HepG2 (cell line): ENCODE data around the gene DAB1. TPM values are rescaled to one million over a fixed set of nuclear protein-coding genes. Genes with fewer than 3 reads are reported as not detected.
A peak's percentile ranks its signal among the peaks of the same experiment; 100 is the strongest.

Experiments
- ATAC-seq: fragments of 200-7000 bp; cut with Tn5 transposase; 3 replicates; pipeline ENCODE4 v1.9.1; 2020; ENCODE audit warnings: mild to moderate bottlenecking, moderate library complexity
- BruUV-seq: library from RNA; stranded (reverse); fragments of 400-500 nt; replicated peaks from 2 replicates; lab custom pipeline; 2021; lab: Mats Ljungman, UMichigan
- CTCF ChIA-PET: fragments of 300-600 bp; formaldehyde crosslinking; extraction: SDS; loops from one replicate; lab custom pipeline; 2021; ENCODE audit warnings: low total read pairs, inconsistent platforms, low intra/inter-chr PET ratio; lab: Yijun Ruan, JAX
- POLR2A ChIA-PET: fragments of 350-600 bp; sonication (Branson Sonifier 250); formaldehyde crosslinking; loops from one replicate; lab custom pipeline; 2020; ENCODE audit warnings: antibody characterized with exemption, inconsistent platforms; lab: Yijun Ruan, JAX
- DNase-seq: peaks from one replicate; pipeline ENCODE4 v3.0.0-alpha.2; 2015; ENCODE audit warnings: low spot score
- FAIRE-seq: peaks from 3 replicates; lab custom pipeline; 2011; peaks lifted over from hg19 to GRCh38; lab: Jason Lieb, UNC
- H2AFZ ChIP-seq: one replicate; pipeline ENCODE4 v1.6.1; 2011; ENCODE audit warnings: low read length, inconsistent platforms
- H3K27ac ChIP-seq: fragments of 300-600 bp; 3 replicates; pipeline ENCODE4 v1.8.0; 2011; ENCODE audit warnings: mixed run types, mild to moderate bottlenecking, mixed read lengths, low read length, inconsistent platforms; ENCODE audit not compliant: insufficient read depth; ENCODE audit errors: extremely low read length
- H3K27me3 ChIP-seq, 2 experiments: fragments of 200-600 bp in 1 of 2; 2 replicates in 1 of 2; 3 replicates in 1 of 2; pipeline versions ENCODE4 v1.6.0 to v1.8.0; 2011; ENCODE audit warnings: low read length in 2 of 2, mild to moderate bottlenecking in 2 of 2, moderate library complexity in 2 of 2, inconsistent platforms in 1 of 2; ENCODE audit not compliant: insufficient read depth in 2 of 2, control insufficient read depth in 1 of 2
- H3K36me3 ChIP-seq, 2 experiments: fragments of 200-600 bp in 1 of 2; replicated peaks in 1 of 2; 2 replicates in 1 of 2; 3 replicates in 1 of 2; pipeline versions ENCODE4 v1.5.1 to v1.8.0; 2011; ENCODE audit warnings: low read length in 2 of 2, inconsistent platforms in 1 of 2; ENCODE audit not compliant: insufficient read depth in 2 of 2, control insufficient read depth in 1 of 2
- H3K4me1 ChIP-seq: 2 replicates; pipeline ENCODE4 v1.5.1; 2012; ENCODE audit warnings: low read length, inconsistent platforms; ENCODE audit not compliant: insufficient read depth
- H3K4me2 ChIP-seq: 2 replicates; pipeline ENCODE4 v1.6.0; 2011; ENCODE audit warnings: low read depth, low read length, inconsistent platforms
- H3K4me3 ChIP-seq, 3 experiments: fragments of 200-600 bp in 1 of 3; sonication (generic), shearing (Covaris generic) in 1 of 3; replicated peaks in 1 of 3; 2 replicates each; pipeline ENCODE4 v1.5.1; 2011 to 2016; ENCODE audit warnings: low read length in 3 of 3, inconsistent platforms in 2 of 3, low read depth in 2 of 3, mild to moderate bottlenecking in 2 of 3, control low read depth in 1 of 3, mixed read lengths in 1 of 3; ENCODE audit not compliant: insufficient read depth in 1 of 3
- H3K79me2 ChIP-seq: one replicate; pipeline ENCODE4 v1.6.1; 2011; ENCODE audit warnings: low read length, inconsistent platforms; ENCODE audit not compliant: insufficient read depth
- H3K9ac ChIP-seq: 2 replicates; pipeline ENCODE4 v1.6.0; 2011; ENCODE audit warnings: mild to moderate bottlenecking, low read depth, low read length, inconsistent platforms; ENCODE audit not compliant: insufficient read depth
- H3K9me3 ChIP-seq: 2 replicates; pipeline ENCODE4 v1.5.1; 2012; ENCODE audit warnings: mild to moderate bottlenecking, low read length
- H4K20me1 ChIP-seq: 2 replicates; pipeline ENCODE4 v1.6.0; 2011; ENCODE audit warnings: inconsistent platforms, mild to moderate bottlenecking, low read length, moderate library complexity; ENCODE audit not compliant: insufficient read depth
- CTCF ChIP-seq: sonication (generic); formaldehyde crosslinking; IDR thresholded peaks from 2 replicates; pipeline ENCODE4 v1.5.0; 2020; ENCODE audit warnings: mild to moderate bottlenecking, missing genetic modification reagents, moderate library complexity
- RAD21 ChIP-seq: fragments of 450-650 bp; formaldehyde crosslinking; IDR thresholded peaks from 2 replicates; pipeline ENCODE4 v1.5.0; 2020; ENCODE audit warnings: mild to moderate bottlenecking
- RXRB ChIP-seq: IDR thresholded peaks from 2 replicates; pipeline ENCODE4 v1.6.1; 2016; ENCODE audit warnings: borderline replicate concordance, missing genetic modification reagents, missing compliant biosample characterization
- SMC3 ChIP-seq: IDR thresholded peaks from 2 replicates; pipeline ENCODE4 v1.6.1; 2011; ENCODE audit warnings: low read length, improper control_type of control experiment
- STAG1 ChIP-seq: sonication (generic); formaldehyde crosslinking; IDR thresholded peaks from 2 replicates; pipeline ENCODE4 v1.4.0; 2020; ENCODE audit warnings: missing genetic modification reagents
- ZFP62 ChIP-seq: sonication (generic); formaldehyde crosslinking; IDR thresholded peaks from 2 replicates; pipeline ENCODE4 v1.4.0; 2020; ENCODE audit warnings: missing genetic modification reagents
- ZNF605 ChIP-seq: sonication (generic); formaldehyde crosslinking; IDR thresholded peaks from 2 replicates; pipeline ENCODE4 v1.8.0; 2022; ENCODE audit warnings: mild to moderate bottlenecking, missing genetic modification reagents
- ZNF777 ChIP-seq: sonication (generic); formaldehyde crosslinking; IDR thresholded peaks from 2 replicates; pipeline ENCODE4 v1.4.0; 2020; ENCODE audit warnings: missing genetic modification reagents
- WGBS: methylation state at CpG from one replicate; pipeline ENCODE4 v1.1.6; 2017; ENCODE audit warnings: low lambda C conversion rate; 5-methylcytosine and 5-hydroxymethylcytosine counted together
- in situ Hi-C: cut with HindIII; loops from 2 replicates; pipeline ENCODE4 v1.10.0; 2017; ENCODE audit warnings: low pct_unique_long_range_greater_than_20kb; ENCODE audit not compliant: extremely low pct_ligation_motif_present
- intact Hi-C: fragments of 100-400 bp; cut with micrococcal nuclease; formaldehyde crosslinking; loops from one replicate; pipeline ENCODE4 v1.10.0; 2022; ENCODE audit not compliant: unreplicated experiment
- polyA plus RNA-seq, 8 experiments: library from polyadenylated mRNA; depleted of rRNA in 3 of 8; stranded (reverse) in 7 of 8; unstranded in 1 of 8; fragments of >200 nt; fragmentation: Illumina TruSeq in 4 of 8; extraction: Trizol in 4 of 8; gene quantifications; 2 replicates each; pipeline versions ENCODE4 v1.2.1 to v1.2.3, GENCODE V29; 2011 to 2016; ENCODE audit warnings: low read depth in 4 of 8, missing spikeins in 1 of 8, mixed read lengths in 1 of 8; ENCODE audit not compliant: insufficient read depth in 1 of 8
- total RNA-seq, 5 experiments: library from RNA; depleted of rRNA; stranded (reverse); fragments of >200 nt; fragmentation: Illumina TruSeq; extraction: Trizol; gene quantifications; 2 replicates each; pipeline ENCODE4 v1.2.3, GENCODE V29; 2016; ENCODE audit warnings: low read depth in 1 of 5
- TF ChIP-seq, protein P1 (sequence below), 2 experiments: sonication (generic) in 1 of 2; formaldehyde crosslinking in 1 of 2; IDR thresholded peaks; 2 replicates each; pipeline versions ENCODE4 v1.4.0 to v1.6.1; 2018 to 2020; ENCODE audit warnings: missing genetic modification reagents in 2 of 2, borderline replicate concordance in 1 of 2, low read depth in 1 of 2, mild to moderate bottlenecking in 1 of 2, missing biosample characterization in 1 of 2
- TF ChIP-seq, protein P2 (sequence below): sonication (generic); formaldehyde crosslinking; IDR thresholded peaks from 2 replicates; pipeline ENCODE4 v1.4.0; 2020; ENCODE audit warnings: missing genetic modification reagents, borderline replicate concordance
- TF ChIP-seq, protein P3 (sequence below): sonication (generic); IDR thresholded peaks from 2 replicates; pipeline ENCODE4 v1.6.1; 2016; ENCODE audit warnings: low read depth, borderline replicate concordance
- TF ChIP-seq, protein P4 (sequence below): IDR thresholded peaks from 2 replicates; pipeline ENCODE4 v1.4.0; 2020; ENCODE audit warnings: mild to moderate bottlenecking, missing genetic modification reagents

Gene DAB1
- total and polyA plus RNA-seq, 2 of the 13 experiments (the other 11 are each of a cell fraction or from before 2014, with no cell fraction given), result 0.04 to 0.13 TPM

DNA sequence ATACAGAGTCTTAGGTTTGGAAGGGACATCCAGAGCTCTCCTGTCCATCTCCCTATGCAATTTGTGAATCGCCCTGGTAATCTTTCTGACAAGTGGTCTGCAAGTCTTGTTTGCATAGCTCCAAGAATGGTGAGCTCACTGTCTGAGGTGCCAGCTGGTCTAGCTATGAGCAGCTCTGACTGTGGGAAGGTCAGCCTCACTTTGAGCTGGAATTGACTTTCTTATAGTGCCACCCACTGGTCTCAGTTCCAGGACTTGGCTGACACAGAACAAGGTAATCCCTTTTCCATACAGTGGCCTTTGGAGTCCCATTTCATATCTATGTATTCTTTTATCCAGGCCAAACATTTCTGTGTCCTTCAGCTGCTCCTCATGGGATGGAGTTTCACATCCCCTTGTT lies 362.5 kb downstream of the DAB1 start:
- in situ Hi-C loops, result loop anchor here (5.0 kb wide), 1 partner anchor 229 kb away; no protein-coding TSS in a partner anchor
- TF ChIP-seq, protein P1, sequence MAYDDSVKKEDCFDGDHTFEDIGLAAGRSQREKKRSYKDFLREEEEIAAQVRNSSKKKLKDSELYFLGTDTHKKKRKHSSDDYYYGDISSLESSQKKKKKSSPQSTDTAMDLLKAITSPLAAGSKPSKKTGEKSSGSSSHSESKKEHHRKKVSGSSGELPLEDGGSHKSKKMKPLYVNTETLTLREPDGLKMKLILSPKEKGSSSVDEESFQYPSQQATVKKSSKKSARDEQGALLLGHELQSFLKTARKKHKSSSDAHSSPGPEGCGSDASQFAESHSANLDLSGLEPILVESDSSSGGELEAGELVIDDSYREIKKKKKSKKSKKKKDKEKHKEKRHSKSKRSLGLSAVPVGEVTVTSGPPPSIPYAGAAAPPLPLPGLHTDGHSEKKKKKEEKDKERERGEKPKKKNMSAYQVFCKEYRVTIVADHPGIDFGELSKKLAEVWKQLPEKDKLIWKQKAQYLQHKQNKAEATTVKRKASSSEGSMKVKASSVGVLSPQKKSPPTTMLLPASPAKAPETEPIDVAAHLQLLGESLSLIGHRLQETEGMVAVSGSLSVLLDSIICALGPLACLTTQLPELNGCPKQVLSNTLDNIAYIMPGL (CRISPR knock-in tag; IDR thresholded peaks at IDR 0.05; ENCODE audit: borderline replicate concordance in 1 of 2, low read depth in 1 of 2), result 0 out of 4 replicates have a peak, but pooled peaks of 1 of the 2 experiments have one; percentile 31
- TF ChIP-seq ZNF777 (CRISPR knock-in tag) (no peak), CTCF (CRISPR knock-in tag) (peak; percentile 87), SMC3 (peak; percentile 55; the same call in 1 of the 2 replicates), ZFP62 (CRISPR knock-in tag) (no peak), RAD21 (CRISPR knock-in tag) (peak; percentile 71), STAG1 (CRISPR knock-in tag) (peak; percentile 91), RXRB (CRISPR knock-in tag) (peak; percentile 35; the same call in 1 of the 2 replicates), ZNF605 (CRISPR knock-in tag) (no peak)
- TF ChIP-seq, protein P2, sequence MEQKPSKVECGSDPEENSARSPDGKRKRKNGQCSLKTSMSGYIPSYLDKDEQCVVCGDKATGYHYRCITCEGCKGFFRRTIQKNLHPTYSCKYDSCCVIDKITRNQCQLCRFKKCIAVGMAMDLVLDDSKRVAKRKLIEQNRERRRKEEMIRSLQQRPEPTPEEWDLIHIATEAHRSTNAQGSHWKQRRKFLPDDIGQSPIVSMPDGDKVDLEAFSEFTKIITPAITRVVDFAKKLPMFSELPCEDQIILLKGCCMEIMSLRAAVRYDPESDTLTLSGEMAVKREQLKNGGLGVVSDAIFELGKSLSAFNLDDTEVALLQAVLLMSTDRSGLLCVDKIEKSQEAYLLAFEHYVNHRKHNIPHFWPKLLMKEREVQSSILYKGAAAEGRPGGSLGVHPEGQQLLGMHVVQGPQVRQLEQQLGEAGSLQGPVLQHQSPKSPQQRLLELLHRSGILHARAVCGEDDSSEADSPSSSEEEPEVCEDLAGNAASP, result peak; percentile 35; the same call in 1 of the 2 replicates
- TF ChIP-seq, protein P3, sequence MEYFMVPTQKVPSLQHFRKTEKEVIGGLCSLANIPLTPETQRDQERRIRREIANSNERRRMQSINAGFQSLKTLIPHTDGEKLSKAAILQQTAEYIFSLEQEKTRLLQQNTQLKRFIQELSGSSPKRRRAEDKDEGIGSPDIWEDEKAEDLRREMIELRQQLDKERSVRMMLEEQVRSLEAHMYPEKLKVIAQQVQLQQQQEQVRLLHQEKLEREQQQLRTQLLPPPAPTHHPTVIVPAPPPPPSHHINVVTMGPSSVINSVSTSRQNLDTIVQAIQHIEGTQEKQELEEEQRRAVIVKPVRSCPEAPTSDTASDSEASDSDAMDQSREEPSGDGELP, result peak; percentile 72
- TF ChIP-seq, protein P4, sequence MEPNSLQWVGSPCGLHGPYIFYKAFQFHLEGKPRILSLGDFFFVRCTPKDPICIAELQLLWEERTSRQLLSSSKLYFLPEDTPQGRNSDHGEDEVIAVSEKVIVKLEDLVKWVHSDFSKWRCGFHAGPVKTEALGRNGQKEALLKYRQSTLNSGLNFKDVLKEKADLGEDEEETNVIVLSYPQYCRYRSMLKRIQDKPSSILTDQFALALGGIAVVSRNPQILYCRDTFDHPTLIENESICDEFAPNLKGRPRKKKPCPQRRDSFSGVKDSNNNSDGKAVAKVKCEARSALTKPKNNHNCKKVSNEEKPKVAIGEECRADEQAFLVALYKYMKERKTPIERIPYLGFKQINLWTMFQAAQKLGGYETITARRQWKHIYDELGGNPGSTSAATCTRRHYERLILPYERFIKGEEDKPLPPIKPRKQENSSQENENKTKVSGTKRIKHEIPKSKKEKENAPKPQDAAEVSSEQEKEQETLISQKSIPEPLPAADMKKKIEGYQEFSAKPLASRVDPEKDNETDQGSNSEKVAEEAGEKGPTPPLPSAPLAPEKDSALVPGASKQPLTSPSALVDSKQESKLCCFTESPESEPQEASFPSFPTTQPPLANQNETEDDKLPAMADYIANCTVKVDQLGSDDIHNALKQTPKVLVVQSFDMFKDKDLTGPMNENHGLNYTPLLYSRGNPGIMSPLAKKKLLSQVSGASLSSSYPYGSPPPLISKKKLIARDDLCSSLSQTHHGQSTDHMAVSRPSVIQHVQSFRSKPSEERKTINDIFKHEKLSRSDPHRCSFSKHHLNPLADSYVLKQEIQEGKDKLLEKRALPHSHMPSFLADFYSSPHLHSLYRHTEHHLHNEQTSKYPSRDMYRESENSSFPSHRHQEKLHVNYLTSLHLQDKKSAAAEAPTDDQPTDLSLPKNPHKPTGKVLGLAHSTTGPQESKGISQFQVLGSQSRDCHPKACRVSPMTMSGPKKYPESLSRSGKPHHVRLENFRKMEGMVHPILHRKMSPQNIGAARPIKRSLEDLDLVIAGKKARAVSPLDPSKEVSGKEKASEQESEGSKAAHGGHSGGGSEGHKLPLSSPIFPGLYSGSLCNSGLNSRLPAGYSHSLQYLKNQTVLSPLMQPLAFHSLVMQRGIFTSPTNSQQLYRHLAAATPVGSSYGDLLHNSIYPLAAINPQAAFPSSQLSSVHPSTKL (CRISPR knock-in tag), result peak; percentile 20; the same call in 1 of the 2 replicates

More for the DNA sequence above, 362.5 kb downstream of the DAB1 start:
- ATAC-seq (peak; percentile 93), DNase-seq (peak; percentile 76), FAIRE-seq (peak; percentile 94)
- POLR2A ChIA-PET, result interaction anchor here (0.7 kb wide), 1 partner anchor 600 kb away, joined by 3 read pairs; no protein-coding TSS in a partner anchor
- Histone ChIP-seq H2AFZ (no peak overlapping the region), H3K27ac (no peak overlapping the region), H3K9me3 (no peaks in the 10 kb centered on the region), H3K4me2 (peak overlapping the region; percentile 70), H3K27me3 (no peaks in the 10 kb centered on the region), H3K4me1 (peaks cover 59% of the 10 kb centered on the region), H4K20me1 (no peaks in the 10 kb centered on the region), H3K36me3 (no peaks in the 10 kb centered on the region), H3K4me3 (0 out of 6 replicates have a peak overlapping the region, but pooled peaks of 1 of the 3 experiments have one; percentile 13), H3K79me2 (no peaks in the 10 kb centered on the region), H3K9ac (no peak overlapping the region)
- intact Hi-C loops, result loop anchor here (1.0 to 10.0 kb wide), 3 partner anchors 97 to 229 kb away; partner anchors contain the start of genes C8A and C8B
- BruUV-seq, result no TSS peak
- 0% methylated on average over 1 of the region's 1 CpG for WGBS
- CTCF ChIA-PET, result interaction anchor here (1.3 to 1.4 kb wide), 2 partner anchors 229 to 230 kb away, joined by 3 to 4 read pairs; no protein-coding TSS in a partner anchor
